Cardiac fibroblast (primary cell): ENCODE measurements around the gene PDS5B.

ENCODE experiments used
- DNase-seq, 2 donors: peaks; one replicate each; pipeline versions ENCODE4 v3.0.0 to v3.0.0-alpha.2; 2010; ENCODE audit warnings: low read depth in 2 of 2
- H3K4me3 ChIP-seq, 2 donors: replicated peaks in 1 of 2; 1 replicate in 1 of 2; 2 replicates in 1 of 2; pipeline ENCODE4 v1.5.1; 2011; ENCODE audit warnings: low read depth in 2 of 2, low read length in 2 of 2, mild to moderate bottlenecking in 2 of 2, moderate library complexity in 1 of 2
- CTCF ChIP-seq: IDR thresholded peaks from one replicate; pipeline ENCODE4 v1.5.1; 2011; ENCODE audit warnings: low read depth, mild to moderate bottlenecking, low read length, inconsistent platforms

The PDS5B gene

DNA sequence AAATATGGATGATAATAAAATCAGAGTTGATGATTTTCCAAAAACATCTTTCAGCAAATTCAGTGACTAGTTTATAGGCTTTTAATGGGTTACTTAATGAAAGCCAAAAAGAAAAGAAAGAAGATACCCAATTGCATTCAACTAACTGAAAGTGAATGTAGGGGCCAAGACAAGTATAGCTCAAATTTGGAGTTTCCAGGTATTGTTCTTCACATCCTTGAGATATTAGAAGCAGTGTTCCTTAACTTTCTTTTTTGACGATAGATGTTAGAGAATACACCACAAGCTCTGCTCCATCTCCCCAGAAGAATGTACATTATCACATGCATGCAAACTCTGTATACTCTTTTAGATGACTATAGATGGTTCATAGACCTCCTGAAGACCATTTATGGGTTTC, 43.6 kb downstream of the PDS5B start:
- TF ChIP-seq CTCF, result no peak
- no peak overlapping the region for H3K4me3 ChIP-seq
- no peak for DNase-seq

- H3K4me3 ChIP-seq, result no peak overlapping the region
- no peak for TF ChIP-seq CTCF
- DNase-seq, result no peak
Observed at GRCh38 chr13:32632343-32632909, 46.2 kb downstream of the PDS5B start.

- no peak for DNase-seq
- H3K4me3 ChIP-seq, result no peak overlapping the region
- no peak for TF ChIP-seq CTCF
Observed at GRCh38 chr13:32636711-32637110, 50.5 kb downstream of the PDS5B start.

DNA sequence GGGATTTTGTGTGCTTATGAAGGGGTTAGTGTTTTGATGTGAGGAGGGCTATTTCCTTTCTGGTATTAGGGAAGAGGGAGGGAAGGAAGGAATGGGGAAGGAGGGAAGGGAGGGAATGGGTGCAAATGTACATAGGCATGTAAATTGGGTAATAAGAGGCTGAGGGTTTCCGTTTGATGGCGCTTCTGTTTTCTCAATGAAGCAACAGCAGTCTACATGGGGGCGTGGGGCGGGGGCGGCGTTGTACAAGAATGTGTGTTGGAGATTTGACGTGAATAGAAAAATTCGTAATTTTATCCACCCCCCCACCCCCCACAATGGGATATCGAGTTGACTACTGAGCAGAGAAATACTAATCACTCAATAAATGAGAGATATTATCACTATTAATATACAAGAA, 52.5 kb downstream of the PDS5B start:
- TF ChIP-seq CTCF, result no peak
- no peak for DNase-seq

GRCh38 chr13:32639502-32640105, 53.4 kb downstream of the PDS5B start:
- no peak overlapping the region for H3K4me3 ChIP-seq
- DNase-seq, result peak; percentile 81 to 85
- peak; percentile 79 for TF ChIP-seq CTCF

More for the DNA sequence above, 52.5 kb downstream of the PDS5B start:
- H3K4me3 ChIP-seq, result no peak overlapping the region

GRCh38 chr13:32642316-32642715, 56.1 kb downstream of the PDS5B start:
- no peak for TF ChIP-seq CTCF
- no peak for DNase-seq
- no peak overlapping the region for H3K4me3 ChIP-seq

DNA sequence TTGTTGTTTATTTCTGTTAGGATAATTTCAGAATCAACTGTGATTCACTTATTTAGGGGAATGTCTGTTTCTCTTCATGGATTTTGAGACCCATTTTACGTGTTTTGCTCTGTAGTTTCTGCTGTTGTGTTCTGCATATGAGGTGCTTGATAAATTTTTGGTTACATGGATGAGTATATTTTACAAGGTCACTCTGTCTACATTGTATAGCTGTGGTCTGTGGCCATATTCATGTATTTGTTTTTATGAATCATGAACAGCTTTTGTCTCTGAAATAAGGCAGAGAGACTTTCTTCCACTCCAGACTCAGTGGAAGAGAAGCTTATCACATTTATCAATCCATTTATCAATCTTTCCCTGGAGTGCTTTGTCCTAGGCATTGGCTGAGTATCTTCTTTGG, 56.6 kb downstream of the PDS5B start:
- DNase-seq, result no peak
- TF ChIP-seq CTCF, result no peak
- no peak overlapping the region for H3K4me3 ChIP-seq
